H1 (cell line): ENCODE results near the gene SLC39A11. TPM values are rescaled to one million over a fixed set of nuclear protein-coding genes. Genes with fewer than 3 reads are reported as not detected.

Experiments
- GABPA ChIP-seq: IDR thresholded peaks from 2 replicates; pipeline ENCODE4 v1.6.1; 2011; ENCODE audit warnings: mild to moderate bottlenecking, low read length, moderate library complexity, borderline replicate concordance; ENCODE audit not compliant: insufficient read depth
- YY1 ChIP-seq: IDR thresholded peaks from 2 replicates; pipeline ENCODE4 v1.6.1; 2011; ENCODE audit warnings: low read depth, mild to moderate bottlenecking, low read length
- ZNF274 ChIP-seq: IDR thresholded peaks from 2 replicates; pipeline ENCODE4 v1.7.0; 2012; ENCODE audit warnings: low read length, borderline replicate concordance; ENCODE audit errors: extremely low read depth
- polyA plus RNA-seq, 7 experiments: library from polyadenylated mRNA; depleted of rRNA in 3 of 7; stranded (reverse) in 5 of 7; unstranded in 2 of 7; fragments of >200 nt in 5 of 7; fragments of 200-250 nt in 2 of 7; gene quantifications; 1 replicate in 5 of 7; 2 replicates in 1 of 7; 4 replicates in 1 of 7; pipeline versions ENCODE4 v1.2.1 to v1.2.3, GENCODE V29; 2011 to 2013; ENCODE audit warnings: missing spikeins in 2 of 7, mixed read lengths in 2 of 7
- total RNA-seq: library from RNA; stranded (reverse); fragmentation: NEBNext Ultra II Directional; extraction: Animal tissue kit (Norgen Biotek cat#: 25700); gene quantifications from 2 replicates; pipeline ENCODE4 v1.2.1, GENCODE V29; 2021
- TF ChIP-seq, protein P1 (sequence below): IDR thresholded peaks from 2 replicates; pipeline ENCODE4 v1.6.1; 2011; ENCODE audit warnings: low read length, improper control_type of control experiment

The SLC39A11 gene
- total and polyA plus RNA-seq, 2 of the 8 experiments (the other 6 are each of a cell fraction or from before 2014, with no cell fraction given): 12.2 to 19.6 TPM

DNA sequence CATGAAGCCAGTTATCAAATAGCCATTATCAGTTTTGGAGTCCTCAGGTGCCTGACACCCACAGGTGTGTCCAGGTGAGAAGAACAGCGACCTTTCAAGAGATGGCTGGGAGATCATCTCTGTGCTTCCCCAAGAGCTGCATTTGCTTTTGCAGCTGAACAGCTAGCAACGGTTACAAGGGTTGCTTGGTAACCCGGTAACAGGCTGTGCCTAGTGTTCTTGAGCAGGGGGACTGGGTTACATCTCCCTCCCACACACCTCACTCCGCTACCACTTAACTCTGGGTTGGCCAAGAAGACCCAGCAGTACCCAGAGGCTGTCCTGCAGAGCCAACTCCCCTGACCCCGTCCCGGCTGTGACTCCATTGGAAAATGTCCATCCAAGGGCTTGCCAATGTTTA, 147.0 kb downstream of the SLC39A11 start (continued):
- no peak for TF ChIP-seq GABPA
- TF ChIP-seq YY1: no peak
- TF ChIP-seq, protein P1, sequence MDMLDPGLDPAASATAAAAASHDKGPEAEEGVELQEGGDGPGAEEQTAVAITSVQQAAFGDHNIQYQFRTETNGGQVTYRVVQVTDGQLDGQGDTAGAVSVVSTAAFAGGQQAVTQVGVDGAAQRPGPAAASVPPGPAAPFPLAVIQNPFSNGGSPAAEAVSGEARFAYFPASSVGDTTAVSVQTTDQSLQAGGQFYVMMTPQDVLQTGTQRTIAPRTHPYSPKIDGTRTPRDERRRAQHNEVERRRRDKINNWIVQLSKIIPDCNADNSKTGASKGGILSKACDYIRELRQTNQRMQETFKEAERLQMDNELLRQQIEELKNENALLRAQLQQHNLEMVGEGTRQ: no peak
- no peak for TF ChIP-seq ZNF274
